K562 (cell line): ENCODE data around the gene ACKR2. TPM values are rescaled to one million over a fixed set of nuclear protein-coding genes. Genes with fewer than 3 reads are reported as not detected.

Experiments used
- E2F3 ChIP-seq: fragments of 250-450 bp; sonication (Bioruptor Pico); IDR thresholded peaks from 2 replicates; pipeline ENCODE4 v1.4.0; 2020; ENCODE audit warnings: mild to moderate bottlenecking
- L3MBTL2 ChIP-seq: fragments of 450-650 bp; IDR thresholded peaks from 2 replicates; pipeline ENCODE4 v1.6.1; 2016; ENCODE audit warnings: mild to moderate bottlenecking, moderate library complexity
- MAZ ChIP-seq, 2 experiments: fragments of 450-650 bp in 1 of 2; sonication (generic) in 1 of 2; formaldehyde crosslinking; IDR thresholded peaks in 1 of 2; conservative IDR thresholded peaks in 1 of 2; 2 replicates each; pipeline versions ENCODE4 v1.4.0 to v1.5.0; 2020; ENCODE audit warnings: mild to moderate bottlenecking in 1 of 2, missing genetic modification reagents in 1 of 2
- PHF8 ChIP-seq: fragments of 200-600 bp; sonication (generic); IDR thresholded peaks from 2 replicates; pipeline ENCODE4 v1.6.1; 2012; ENCODE audit warnings: mixed run types, mild to moderate bottlenecking, inconsistent platforms, low read length, moderate library complexity, borderline replicate concordance
- ZFX ChIP-seq: sonication (generic); formaldehyde crosslinking; IDR thresholded peaks from 2 replicates; pipeline ENCODE4 v1.8.0; 2022; ENCODE audit warnings: mild to moderate bottlenecking, missing genetic modification reagents, moderate library complexity
- polyA plus RNA-seq, 8 experiments: library from polyadenylated mRNA; depleted of rRNA in 4 of 8; stranded (reverse) in 5 of 8; unstranded in 3 of 8; fragments of >200 nt; fragmentation: Nextera tagmentation in 2 of 8; fragmentation: Illumina TruSeq in 1 of 8; extraction: Ambion mirVana in 2 of 8; extraction: Trizol in 1 of 8; gene quantifications; 2 replicates each; pipeline versions ENCODE4 v1.2.1 to v1.2.3, GENCODE V29; 2011 to 2014; ENCODE audit warnings: inconsistent platforms in 1 of 8, missing spikeins in 1 of 8
- total RNA-seq, 7 experiments: library from RNA; depleted of rRNA in 6 of 7; stranded (reverse); fragments of >200 nt in 6 of 7; fragmentation: Illumina TruSeq in 2 of 7; extraction: Trizol in 2 of 7; gene quantifications; 2 replicates each; pipeline versions ENCODE4 v1.2.1 to v1.2.3, GENCODE V29; 2011 to 2021; ENCODE audit warnings: low replicate concordance in 1 of 7
- TF ChIP-seq, protein P1 (sequence below): fragments of 450-650 bp; IDR thresholded peaks from 2 replicates; pipeline ENCODE4 v1.6.1; 2016; ENCODE audit warnings: mild to moderate bottlenecking, moderate library complexity

The ACKR2 gene
- total and polyA plus RNA-seq, 9 of the 15 experiments (the other 6 are each of a cell fraction or from before 2014, with no cell fraction given), result 0.03 to 0.69 (median 0.25) TPM; not detected in 1

DNA sequence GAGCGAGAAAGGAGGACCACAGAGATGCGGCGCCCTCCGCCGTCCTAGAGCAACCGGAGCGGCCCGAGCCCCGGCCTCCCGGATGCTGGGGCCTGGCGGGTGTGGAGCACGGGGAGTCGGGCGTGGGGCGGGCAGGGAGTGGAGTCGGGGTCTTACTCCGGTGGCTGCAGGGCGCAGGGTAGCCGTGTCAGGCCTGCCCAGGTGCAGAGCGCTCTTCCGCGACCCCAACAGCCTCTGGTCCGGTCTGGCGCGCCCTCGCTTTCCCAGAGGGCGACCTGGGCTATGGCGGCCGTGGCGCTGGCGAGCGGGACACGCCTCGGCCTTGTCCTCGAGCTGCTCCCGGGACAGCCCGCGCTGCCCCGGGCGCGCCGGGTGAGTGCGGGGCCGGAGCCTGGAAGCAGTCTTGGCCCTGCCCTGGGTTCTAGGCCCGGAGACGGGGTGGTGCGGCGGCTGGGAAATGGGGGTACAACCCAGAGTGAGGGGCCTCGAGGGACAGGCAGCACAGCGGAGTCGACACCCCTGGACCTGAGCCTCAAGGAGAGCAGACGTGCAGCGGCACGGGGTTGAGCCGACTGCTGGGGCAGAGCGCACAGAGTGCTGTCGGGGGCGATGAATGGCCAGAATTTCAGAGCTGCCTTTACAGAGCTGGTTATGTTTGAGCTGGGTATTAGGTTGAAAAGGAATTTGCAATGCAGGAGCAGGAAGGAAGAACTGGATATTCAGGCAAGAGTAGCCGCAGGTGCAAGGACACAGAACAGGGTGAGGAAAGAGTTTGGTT lies 97.0 kb downstream of the ACKR2 start, which contains the start of gene ZNF662 (continued):
- TF ChIP-seq, protein P1, sequence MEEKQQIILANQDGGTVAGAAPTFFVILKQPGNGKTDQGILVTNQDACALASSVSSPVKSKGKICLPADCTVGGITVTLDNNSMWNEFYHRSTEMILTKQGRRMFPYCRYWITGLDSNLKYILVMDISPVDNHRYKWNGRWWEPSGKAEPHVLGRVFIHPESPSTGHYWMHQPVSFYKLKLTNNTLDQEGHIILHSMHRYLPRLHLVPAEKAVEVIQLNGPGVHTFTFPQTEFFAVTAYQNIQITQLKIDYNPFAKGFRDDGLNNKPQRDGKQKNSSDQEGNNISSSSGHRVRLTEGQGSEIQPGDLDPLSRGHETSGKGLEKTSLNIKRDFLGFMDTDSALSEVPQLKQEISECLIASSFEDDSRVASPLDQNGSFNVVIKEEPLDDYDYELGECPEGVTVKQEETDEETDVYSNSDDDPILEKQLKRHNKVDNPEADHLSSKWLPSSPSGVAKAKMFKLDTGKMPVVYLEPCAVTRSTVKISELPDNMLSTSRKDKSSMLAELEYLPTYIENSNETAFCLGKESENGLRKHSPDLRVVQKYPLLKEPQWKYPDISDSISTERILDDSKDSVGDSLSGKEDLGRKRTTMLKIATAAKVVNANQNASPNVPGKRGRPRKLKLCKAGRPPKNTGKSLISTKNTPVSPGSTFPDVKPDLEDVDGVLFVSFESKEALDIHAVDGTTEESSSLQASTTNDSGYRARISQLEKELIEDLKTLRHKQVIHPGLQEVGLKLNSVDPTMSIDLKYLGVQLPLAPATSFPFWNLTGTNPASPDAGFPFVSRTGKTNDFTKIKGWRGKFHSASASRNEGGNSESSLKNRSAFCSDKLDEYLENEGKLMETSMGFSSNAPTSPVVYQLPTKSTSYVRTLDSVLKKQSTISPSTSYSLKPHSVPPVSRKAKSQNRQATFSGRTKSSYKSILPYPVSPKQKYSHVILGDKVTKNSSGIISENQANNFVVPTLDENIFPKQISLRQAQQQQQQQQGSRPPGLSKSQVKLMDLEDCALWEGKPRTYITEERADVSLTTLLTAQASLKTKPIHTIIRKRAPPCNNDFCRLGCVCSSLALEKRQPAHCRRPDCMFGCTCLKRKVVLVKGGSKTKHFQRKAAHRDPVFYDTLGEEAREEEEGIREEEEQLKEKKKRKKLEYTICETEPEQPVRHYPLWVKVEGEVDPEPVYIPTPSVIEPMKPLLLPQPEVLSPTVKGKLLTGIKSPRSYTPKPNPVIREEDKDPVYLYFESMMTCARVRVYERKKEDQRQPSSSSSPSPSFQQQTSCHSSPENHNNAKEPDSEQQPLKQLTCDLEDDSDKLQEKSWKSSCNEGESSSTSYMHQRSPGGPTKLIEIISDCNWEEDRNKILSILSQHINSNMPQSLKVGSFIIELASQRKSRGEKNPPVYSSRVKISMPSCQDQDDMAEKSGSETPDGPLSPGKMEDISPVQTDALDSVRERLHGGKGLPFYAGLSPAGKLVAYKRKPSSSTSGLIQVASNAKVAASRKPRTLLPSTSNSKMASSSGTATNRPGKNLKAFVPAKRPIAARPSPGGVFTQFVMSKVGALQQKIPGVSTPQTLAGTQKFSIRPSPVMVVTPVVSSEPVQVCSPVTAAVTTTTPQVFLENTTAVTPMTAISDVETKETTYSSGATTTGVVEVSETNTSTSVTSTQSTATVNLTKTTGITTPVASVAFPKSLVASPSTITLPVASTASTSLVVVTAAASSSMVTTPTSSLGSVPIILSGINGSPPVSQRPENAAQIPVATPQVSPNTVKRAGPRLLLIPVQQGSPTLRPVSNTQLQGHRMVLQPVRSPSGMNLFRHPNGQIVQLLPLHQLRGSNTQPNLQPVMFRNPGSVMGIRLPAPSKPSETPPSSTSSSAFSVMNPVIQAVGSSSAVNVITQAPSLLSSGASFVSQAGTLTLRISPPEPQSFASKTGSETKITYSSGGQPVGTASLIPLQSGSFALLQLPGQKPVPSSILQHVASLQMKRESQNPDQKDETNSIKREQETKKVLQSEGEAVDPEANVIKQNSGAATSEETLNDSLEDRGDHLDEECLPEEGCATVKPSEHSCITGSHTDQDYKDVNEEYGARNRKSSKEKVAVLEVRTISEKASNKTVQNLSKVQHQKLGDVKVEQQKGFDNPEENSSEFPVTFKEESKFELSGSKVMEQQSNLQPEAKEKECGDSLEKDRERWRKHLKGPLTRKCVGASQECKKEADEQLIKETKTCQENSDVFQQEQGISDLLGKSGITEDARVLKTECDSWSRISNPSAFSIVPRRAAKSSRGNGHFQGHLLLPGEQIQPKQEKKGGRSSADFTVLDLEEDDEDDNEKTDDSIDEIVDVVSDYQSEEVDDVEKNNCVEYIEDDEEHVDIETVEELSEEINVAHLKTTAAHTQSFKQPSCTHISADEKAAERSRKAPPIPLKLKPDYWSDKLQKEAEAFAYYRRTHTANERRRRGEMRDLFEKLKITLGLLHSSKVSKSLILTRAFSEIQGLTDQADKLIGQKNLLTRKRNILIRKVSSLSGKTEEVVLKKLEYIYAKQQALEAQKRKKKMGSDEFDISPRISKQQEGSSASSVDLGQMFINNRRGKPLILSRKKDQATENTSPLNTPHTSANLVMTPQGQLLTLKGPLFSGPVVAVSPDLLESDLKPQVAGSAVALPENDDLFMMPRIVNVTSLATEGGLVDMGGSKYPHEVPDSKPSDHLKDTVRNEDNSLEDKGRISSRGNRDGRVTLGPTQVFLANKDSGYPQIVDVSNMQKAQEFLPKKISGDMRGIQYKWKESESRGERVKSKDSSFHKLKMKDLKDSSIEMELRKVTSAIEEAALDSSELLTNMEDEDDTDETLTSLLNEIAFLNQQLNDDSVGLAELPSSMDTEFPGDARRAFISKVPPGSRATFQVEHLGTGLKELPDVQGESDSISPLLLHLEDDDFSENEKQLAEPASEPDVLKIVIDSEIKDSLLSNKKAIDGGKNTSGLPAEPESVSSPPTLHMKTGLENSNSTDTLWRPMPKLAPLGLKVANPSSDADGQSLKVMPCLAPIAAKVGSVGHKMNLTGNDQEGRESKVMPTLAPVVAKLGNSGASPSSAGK, result peak; percentile 76; the same call in 1 of the 2 replicates
- peak; percentile 30; the same call in 1 of the 2 replicates for TF ChIP-seq PHF8
- 0 out of 2 replicates have a peak, but pooled peaks have one; percentile 33 for TF ChIP-seq E2F3 (CRISPR knock-in tag)
- TF ChIP-seq MAZ (CRISPR knock-in tag; conservative IDR thresholded peaks at IDR 0.05 in 1 of 2, IDR thresholded peaks at IDR 0.05 in 1 of 2), result peak in 1 of 2 experiments; percentile 50; a peak in 1 of 4 replicates
- peak; percentile 48; the same call in 1 of the 2 replicates for TF ChIP-seq ZFX (CRISPR knock-in tag)
- peak; percentile 74; the same call in 1 of the 2 replicates for TF ChIP-seq L3MBTL2
- TF ChIP-seq, all 486 proteins: peak for 9
